ENCODE results near the gene OLA1.

Gene OLA1

DNA sequence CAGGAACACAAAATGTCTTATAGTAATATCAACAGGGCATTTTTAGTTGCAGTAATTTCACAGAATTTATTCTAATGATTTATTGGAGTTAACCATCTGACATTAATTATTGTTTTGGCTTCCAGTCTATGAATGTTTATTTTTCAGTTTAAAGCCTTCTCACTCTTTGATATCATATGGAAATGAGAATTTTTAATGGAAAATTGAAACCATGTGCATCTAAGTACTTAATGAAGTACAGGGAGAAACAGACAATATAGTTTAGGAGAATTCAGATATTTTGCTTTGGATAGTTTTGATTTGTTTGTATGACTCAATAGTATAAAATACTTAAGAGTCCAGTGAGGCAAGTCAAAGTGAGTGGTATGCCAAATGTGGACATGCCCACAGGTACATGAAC lies 126.1 kb downstream of the OLA1 start:
- TF ChIP-seq, protein P1, sequence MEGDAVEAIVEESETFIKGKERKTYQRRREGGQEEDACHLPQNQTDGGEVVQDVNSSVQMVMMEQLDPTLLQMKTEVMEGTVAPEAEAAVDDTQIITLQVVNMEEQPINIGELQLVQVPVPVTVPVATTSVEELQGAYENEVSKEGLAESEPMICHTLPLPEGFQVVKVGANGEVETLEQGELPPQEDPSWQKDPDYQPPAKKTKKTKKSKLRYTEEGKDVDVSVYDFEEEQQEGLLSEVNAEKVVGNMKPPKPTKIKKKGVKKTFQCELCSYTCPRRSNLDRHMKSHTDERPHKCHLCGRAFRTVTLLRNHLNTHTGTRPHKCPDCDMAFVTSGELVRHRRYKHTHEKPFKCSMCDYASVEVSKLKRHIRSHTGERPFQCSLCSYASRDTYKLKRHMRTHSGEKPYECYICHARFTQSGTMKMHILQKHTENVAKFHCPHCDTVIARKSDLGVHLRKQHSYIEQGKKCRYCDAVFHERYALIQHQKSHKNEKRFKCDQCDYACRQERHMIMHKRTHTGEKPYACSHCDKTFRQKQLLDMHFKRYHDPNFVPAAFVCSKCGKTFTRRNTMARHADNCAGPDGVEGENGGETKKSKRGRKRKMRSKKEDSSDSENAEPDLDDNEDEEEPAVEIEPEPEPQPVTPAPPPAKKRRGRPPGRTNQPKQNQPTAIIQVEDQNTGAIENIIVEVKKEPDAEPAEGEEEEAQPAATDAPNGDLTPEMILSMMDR (IDR thresholded peaks at IDR 0.05; ENCODE audit: low read depth, low read length, missing control alignments): no peak
- no peak overlapping the region for H3K4me3 ChIP-seq (replicated peaks; ENCODE audit: low read depth, low read length)
- DNase-seq (ENCODE audit: extremely low read depth, low read depth): no peak

DNA sequence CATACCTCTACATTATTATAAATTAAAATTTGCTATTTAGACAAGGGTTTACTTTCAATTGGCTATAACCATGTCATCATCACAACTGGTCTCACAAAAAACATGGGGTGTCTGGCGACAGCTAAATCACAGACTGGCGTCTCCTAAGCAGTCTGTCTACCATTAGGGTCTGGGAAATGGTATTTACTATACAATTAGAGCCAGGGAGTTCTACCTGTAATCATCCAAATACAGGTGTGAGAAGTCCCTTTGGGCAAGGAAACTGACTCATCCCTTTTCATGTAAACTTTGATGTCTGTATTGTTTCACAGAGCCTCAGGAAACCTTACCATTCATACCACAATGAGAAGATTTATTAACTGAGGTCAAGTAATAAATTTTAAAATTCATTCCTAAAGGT lies 126.7 kb downstream of the OLA1 start:
- DNase-seq (ENCODE audit: extremely low read depth, low read depth): no peak
- no peak overlapping the region for H3K4me3 ChIP-seq (replicated peaks; ENCODE audit: low read depth, low read length)
- TF ChIP-seq, protein P1 (IDR thresholded peaks at IDR 0.05; ENCODE audit: low read depth, low read length, missing control alignments): no peak

DNA sequence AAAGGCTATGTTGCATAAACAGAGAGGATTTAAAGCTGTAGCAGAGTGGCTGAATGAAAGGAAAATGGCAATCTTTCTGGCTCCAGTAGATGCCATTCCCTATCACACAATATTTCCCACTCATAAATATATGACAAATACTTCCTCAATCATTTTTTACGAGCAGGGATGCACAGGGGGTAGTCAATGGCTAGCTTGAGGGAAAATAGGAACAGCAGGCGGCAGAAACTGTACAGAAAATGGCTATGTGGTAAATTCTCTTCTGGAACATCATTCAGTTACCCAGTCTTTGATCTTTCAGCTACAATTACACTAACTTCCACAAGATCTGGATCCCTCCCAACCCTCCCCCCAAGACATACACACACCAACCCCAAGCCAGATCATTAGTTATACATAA lies 127.2 kb downstream of the OLA1 start:
- DNase-seq (ENCODE audit: extremely low read depth, low read depth): no peak
- TF ChIP-seq, protein P1 (IDR thresholded peaks at IDR 0.05; ENCODE audit: low read depth, low read length, missing control alignments): no peak
- no peak overlapping the region for H3K4me3 ChIP-seq (replicated peaks; ENCODE audit: low read depth, low read length)

DNA sequence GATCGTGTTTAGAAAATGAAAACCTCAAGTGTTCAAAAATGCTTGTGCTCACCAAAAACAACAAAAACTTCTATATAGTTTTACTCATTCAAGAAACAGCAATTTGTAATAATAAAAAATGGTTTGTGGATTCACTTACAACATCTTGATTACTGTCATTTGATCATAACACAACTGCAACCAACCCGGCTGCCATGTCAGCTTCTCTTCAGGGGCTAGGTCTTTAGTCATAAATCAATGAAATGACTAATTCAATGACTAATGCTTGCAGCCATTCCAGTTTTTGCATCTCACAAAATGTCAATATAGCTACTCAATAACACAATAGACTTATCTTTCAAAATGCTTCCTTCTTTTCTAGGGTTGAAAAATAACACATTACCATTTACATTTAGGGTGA lies 128.0 kb downstream of the OLA1 start:
- TF ChIP-seq, protein P1 (IDR thresholded peaks at IDR 0.05; ENCODE audit: low read depth, low read length, missing control alignments): no peak
- no peak overlapping the region for H3K4me3 ChIP-seq (replicated peaks; ENCODE audit: low read depth, low read length)

DNA sequence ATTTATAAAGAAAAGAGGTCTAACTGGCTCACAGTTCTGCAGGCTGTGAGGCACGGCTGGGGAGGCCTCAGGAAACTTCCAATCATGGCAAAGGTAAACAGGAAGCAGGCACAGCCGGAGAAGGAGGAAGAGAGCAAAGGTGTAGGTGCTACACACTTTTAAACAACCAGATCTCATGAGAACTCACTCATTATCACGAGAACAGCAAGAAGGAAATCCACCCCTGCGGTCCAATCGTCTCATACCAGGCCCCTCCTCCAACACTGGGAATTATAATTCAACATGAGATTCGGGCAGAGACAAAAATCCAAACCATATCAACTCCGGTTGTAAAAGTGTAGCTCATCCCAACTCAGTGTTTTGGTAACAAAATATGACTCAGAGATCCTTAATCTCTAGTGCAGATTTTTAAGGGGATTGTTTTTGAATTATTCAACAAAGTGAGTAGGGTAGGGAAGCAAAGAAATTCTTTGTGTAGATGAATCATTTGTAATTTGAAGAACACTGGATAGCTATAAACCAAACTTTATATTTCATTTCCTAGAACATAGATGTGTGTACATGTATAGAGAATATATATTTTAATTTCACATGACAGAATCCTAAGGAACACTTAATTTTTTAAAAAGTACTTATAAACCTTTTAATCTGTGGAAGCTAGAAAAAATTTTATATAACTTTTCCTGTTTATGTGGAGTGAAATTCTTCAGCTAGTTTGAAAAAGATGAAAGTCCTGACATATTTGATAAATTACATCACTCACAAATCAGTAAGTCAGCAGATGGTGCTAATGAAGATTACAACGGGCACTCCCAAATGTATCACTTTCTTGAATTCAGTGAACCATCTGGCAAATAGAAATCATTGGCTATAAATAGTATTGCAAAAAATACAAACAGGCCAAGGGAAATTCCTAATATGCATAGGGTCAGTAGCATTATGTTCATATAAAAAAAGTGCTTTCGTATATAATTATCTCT lies 130.1 kb downstream of the OLA1 start:
- no peak overlapping the region for H3K4me3 ChIP-seq (replicated peaks; ENCODE audit: low read depth, low read length)
- TF ChIP-seq, protein P1 (IDR thresholded peaks at IDR 0.05; ENCODE audit: low read depth, low read length, missing control alignments): no peak
- DNase-seq (ENCODE audit: extremely low read depth, low read depth): peak; percentile 80

More for the DNA sequence above, 128.0 kb downstream of the OLA1 start:
- DNase-seq (ENCODE audit: extremely low read depth, low read depth): no peak

DNA sequence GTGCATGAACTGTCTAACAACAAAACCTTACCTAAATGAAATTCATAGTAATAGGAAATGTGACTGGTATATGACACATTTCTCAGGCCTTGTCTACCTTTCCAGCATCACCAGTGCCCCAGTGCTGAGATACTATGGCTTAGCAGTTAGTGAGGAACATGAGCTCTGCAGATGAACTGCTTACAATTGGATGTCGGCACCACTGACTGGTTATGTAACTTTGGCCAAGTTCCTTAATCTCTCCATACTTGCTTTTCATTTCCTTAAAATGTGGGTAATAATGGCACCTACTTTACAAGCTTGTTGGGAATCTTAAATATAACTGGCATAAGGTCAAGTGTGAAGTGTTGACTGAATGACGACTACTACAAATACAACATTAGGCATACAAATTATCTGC lies 136.3 kb downstream of the OLA1 start:
- DNase-seq (ENCODE audit: extremely low read depth, low read depth): no peak
- no peak overlapping the region for H3K4me3 ChIP-seq (replicated peaks; ENCODE audit: low read depth, low read length)
- TF ChIP-seq, protein P1 (IDR thresholded peaks at IDR 0.05; ENCODE audit: low read depth, low read length, missing control alignments): no peak
